ENCODE measurements around the gene IFI16.
"Not testable (repeated sequence)": the region's sequence is repeated elsewhere in the genome, so short reads cannot be mapped to it uniquely, and the experiment has no call there.

IFI16 gene

DNA sequence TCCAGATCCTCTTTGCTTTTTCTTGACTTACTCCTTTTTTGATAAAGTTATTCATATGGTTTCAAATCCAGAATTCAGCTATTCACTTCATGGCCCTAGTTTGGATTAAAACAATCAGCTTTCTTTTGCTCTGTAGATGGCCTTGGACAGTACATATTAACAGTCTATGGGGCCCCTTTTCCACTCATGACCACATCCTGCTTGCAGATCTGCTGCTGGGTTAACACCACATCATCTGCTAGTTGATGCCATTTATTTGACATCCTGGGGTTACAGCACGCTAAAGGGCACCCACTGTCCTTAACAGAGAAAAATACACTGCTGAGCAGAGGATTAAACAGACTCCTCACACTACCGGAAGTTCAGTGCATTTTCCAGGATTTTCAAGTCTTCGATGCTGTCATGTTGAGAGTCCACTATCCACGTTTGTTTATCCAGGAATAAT is 941 bp upstream of the IFI16 start:
- no peak for DNase-seq (ENCODE audit: low spot score)

DNA sequence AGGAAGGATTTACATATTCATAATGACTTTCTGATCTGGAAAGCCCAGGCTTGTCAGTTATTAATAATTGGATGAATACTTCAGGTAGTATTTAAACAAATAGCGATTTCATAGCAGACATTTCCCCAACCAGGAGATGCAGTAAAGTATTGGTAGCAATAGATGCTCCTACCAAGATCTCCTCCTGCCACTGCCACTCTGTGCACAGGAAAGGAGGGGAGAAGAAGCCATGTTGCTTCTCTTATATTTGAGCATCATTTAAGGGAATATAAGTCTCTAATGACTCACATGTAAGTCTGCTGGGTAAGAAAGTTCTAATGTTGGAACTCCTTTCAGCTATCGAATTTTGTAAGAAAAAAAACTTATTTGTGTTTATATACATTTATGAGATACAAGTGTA is 420 bp upstream of the IFI16 start:
- no peak for DNase-seq (ENCODE audit: low spot score)

DNA sequence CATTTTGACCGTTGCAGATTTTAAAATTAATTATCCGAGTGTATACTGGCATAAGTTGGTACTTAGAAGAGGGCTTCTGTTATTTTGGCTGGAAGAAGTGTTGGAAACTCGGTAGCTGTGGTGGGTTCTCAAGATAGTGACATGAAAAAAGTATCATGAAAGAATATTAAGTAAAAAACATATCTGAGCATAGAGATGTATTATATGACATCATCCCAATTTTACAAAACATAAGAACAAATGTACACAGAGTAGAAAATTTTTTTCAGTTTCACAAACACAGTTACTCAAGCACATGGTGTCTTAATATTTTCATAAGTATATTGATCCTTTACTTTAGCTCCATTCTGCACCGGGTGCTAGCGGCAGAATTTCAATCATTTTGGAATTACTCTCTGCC is 684 bp downstream of the IFI16 start:
- no peak for DNase-seq (ENCODE audit: low spot score)

DNA sequence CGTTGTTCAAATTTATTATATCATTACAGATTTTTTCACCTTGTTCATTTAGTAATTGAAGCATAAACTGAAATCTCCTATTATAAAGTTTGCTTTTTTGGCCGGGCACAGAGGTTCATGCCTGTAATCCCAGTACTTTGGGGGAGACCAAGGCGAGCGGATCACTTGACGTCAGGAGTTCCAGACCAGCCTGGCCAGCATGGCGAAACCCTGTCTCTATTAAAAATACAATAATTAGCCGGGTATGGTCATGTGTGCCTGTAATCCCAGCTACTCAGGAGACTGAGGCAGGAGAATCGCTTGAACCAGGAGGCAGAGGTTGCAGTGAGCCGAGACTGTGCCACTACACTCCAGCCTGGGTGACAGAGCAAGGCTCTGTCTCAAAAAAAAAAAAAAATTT is 1.3 kb downstream of the IFI16 start:
- DNase-seq (ENCODE audit: low spot score), result not testable (repeated sequence)

DNA sequence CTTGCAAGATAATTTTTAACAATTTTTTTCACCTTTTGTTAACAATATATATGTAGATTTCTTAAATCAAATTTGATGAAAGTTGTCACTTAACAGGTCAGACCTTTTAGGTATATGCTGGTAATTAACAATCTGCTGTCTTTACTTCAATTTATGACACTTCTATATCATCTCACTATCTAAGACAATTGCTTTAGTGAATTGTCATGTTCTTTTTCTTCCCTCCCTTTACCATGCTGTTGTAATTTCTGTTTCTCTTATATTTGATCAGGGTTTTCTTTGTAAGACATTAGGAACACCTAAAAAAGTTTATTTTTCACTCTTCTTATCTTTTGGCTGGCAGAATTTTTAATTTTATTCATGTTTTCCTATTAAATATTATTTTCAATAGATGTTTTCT is 2.0 kb downstream of the IFI16 start:
- no peak for DNase-seq (ENCODE audit: low spot score)

DNA sequence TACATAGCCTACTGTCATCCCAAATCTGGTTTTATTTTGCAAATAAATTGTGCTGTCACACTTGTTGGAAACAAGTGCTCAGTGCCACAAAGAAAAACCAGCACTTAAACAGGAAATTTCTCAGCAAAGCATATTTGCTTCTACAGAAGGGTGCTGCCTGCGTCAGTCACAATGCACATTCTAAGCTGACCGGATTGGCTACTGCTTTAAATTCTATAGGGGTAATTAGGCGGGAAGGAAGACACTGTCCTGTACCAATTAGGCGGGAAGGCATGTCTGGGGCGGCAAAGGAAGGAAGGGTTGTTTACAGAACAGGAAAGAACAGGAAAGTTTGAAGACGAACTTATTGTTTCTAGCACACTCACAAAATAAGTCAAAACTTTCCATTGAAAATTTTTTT is 2.8 kb downstream of the IFI16 start:
- DNase-seq (ENCODE audit: low spot score), result no peak

DNA sequence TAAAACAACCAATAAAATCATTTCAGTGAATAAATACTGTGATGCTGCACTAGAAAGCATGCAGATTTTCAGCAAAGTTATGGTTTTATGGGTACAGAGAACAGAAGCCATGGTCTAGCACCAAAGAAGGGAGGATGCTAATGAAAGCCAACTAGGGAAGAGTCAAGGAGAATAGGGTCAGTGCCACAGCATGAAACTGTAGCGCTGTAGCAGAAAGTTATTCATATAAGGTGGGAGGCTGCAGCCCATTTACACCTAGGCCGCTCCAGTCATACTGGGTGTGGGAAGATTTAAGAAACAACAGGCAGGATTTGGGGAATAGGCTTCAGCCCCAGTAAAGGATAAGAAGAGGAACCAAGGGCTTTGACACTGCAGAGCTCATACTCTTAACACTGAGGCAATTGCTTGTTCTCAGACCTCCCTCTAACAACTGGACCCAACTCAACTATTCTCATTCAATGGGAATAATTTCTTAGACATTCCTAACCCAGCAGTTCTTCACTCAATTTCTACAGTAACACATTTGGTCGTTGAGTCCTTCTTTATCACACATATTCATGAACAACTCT is 4.4 kb downstream of the IFI16 start:
- no peak for DNase-seq (ENCODE audit: low spot score)

DNA sequence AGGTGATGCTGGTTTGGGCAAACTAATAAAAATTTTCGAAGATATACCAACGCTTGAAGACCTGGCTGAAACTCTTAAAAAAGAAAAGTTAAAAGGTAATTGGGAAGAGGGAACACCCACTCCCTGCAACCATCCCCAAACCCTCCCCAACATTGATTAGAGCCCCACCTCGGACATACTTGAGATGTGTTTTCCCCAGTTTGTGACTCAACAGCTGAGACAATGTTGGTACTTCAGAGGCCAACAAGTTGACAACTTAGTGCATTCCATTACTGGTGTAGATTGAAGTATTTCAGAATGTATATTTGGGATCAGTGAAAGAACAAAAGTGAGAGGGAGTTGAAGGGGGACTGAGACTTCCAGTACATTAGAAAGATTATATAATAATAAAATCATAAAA is 5.1 kb downstream of the IFI16 start:
- DNase-seq (ENCODE audit: low spot score), result no peak

DNA sequence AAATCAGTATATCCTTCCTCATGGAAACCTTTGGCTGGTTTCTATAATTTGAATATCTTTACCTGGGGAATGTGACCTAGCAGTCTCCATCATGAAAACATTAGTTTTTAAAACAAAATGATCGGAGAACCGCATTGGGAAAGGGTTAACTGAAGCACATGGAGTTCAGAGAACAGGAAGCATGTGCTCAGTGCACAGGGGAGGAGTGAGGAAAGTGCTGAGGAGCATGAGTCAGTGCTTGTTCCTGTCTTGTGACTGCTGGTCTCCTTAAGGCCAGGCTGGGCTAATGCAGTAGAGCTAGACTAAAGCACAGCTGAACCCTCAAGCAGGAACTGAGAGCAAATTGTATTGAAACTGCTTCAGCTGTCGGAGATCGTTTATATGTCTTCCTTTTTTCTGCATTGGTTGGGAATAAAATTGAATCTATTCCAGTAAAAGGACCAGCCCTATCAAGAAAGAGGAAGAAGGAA is 5.8 kb downstream of the IFI16 start:
- DNase-seq (ENCODE audit: low spot score), result no peak

DNA sequence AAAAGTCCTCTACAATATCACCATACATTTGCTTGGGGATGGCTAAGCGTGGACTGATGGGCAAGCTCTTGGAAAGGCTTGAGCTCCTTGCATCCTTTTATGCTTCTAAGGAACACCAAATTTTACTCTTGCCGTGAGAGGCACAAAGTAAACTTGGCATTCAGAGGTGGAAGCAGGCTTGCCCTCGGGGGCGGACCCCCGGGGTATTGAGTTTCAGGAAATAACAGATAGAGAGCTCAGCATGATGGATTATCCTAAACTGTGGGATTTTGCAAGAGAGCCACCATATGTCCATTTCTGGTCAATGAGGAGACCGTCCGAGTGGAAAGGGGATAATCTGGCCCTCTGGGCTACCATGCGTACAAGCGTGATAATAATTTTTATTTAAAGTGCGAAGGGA is 14.0 kb downstream of the IFI16 start:
- no peak for DNase-seq (ENCODE audit: low spot score)

DNA sequence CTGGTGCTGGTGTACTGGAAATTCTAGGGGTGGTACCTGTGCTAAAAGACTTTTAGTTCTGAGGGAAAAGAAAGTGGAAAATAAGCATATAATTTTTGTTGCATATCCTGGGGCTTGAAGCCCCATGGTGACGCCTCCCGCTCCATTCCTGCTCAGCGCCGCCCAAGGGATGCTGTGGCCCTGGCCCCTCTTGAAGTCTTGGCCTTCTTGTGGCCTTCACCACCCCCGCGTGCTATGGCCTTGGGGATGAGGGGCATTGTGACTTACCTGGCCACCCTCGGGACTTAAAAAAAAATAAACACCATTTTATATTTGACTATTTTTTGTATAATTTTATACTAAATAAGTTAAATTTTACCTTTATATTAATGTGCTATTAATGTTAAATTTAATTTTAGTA is 15.3 kb downstream of the IFI16 start:
- no peak for DNase-seq (ENCODE audit: low spot score)

DNA sequence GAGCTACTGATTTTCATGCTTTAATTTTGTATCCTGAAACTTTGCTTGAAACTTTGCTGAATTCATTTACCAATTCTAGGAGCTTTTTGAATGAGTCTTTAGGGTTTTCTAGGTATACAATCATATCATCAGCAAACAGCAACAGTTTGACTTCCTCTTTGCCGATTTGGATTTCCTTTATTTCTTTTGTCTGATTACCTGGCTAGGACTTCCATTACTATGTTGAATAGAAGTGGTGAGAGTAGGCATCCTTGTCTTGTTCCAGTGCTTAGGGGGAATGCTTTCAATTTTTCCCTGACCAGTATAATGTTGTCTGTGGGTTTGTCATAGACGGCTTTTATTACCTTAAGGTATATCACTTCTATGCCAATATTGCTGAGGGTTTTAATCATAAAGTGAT is 17.1 kb downstream of the IFI16 start:
- DNase-seq (ENCODE audit: low spot score), result not testable (repeated sequence)

DNA sequence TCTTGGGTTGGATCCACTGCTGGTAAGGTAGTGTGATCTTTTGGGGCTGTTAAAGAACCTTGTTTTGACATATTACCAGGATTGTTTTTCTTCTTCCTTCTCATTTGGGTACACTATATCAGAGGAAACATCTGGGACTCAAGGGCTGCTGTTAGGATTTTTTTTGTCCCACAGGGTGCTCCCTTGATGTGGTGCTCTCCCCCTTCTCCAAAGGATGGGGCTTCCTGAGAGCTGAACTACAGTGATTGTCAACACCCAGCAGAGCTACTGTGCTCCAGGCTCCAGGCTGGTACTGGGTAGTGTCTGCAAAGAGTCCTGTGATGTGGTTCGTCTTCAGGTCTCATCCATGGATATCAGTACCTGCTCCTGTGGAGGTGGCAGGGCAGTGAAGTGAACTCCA is 20.6 kb downstream of the IFI16 start:
- DNase-seq (ENCODE audit: low spot score), result no peak

DNA sequence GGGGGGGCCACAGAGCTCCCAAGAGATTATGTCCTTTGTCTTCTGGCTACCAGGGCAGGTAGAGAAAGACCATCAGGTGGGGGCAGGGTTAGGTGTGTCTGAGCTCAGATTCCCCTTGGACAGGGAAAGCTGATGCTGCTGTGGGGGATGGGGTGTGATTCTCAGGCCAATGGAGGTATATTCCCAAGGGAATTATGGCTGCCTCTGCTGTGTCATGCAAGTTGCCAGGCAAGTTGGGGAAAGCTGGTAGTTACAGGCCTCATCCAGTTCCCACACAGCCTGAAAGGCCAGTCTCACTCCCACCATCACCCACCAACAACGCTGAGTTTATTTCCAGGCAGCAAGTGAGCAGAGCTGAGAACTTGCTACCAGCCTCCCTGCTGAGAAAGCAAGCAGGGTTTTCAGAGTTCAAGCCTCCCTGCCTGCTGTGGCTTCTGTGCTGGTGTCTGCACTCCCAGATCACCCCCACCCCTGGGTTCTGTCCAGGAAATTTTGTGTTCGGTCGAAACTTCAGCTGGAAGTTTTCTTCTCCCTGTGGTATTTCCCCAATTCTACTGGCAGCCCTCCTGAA is 21.3 kb downstream of the IFI16 start:
- DNase-seq (ENCODE audit: low spot score), result no peak

DNA sequence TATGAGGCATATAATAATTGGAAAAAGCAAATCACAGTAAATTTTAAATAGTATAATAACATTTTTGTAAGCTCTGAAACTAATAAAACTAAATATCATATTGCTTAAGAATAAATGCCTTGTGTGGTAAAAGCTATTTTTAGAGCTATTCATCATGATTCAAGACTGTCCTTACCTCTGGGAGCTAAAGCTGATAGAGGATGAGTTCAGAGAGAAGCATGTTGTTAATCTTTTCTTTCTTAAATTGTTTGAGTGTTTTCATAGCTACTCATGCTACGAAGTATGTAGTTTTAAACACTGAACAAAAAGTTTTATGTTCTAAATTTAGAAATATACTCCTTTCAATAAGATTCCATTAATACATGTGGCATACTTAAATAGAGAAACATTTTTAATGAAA is 30.5 kb downstream of the IFI16 start:
- DNase-seq (ENCODE audit: low spot score), result no peak

DNA sequence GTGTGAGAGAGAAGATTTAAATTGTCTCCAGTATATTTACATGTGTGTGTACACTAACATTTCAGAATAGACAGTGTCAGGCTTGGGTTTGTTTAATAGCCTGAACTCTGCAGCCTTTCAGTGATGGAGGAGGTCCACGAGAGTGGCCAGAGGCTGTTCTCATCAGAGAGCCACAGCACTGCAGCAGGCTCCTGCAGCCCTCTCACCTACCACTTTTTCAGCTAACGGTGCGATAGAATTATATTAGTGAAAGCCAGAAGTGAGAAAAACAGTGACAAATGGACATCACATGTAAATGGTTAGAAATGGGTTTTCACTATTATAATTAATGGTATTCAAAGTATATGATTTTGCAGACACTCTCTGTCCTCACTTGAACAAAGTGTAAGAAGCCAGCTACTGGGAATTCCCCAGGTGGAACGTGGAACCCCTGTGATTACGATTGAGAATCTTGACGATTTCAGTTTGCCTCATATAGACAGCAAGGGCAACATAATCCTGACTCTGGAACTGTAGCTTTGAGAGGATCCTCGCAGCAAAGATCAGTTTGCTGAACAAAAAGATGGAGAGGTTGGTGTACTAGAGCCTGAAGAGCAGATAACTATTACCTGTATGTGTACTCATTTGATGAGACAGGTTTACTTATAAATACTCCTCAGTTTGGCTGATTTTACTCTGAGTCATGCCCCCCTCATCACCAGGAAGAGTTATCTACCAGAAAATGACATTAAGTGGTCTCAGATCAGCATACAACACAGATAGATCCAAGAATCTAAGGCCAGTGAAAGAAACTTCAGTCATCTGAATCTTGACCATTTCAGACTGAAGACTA is 31.4 kb downstream of the IFI16 start:
- no peak for DNase-seq (ENCODE audit: low spot score)

DNA sequence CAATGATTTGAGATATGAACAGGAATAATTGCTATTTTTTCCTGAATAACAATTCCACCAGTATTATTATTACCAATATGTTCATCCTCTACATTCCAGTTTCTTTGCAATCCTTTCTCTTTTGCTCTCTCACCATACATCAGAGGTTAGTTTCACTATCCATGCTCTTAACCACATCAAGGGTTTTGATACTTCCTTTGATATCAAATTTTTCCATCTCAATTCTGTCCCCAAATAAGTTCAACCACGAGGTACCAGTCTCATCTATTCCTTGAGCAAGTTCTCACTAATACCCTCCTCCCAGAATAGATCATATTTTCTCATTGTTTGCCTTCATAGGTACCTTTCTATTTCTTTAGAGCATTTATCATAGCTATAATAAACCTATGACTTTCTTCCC is 36.8 kb downstream of the IFI16 start:
- not testable (repeated sequence) for DNase-seq (ENCODE audit: low spot score)

DNA sequence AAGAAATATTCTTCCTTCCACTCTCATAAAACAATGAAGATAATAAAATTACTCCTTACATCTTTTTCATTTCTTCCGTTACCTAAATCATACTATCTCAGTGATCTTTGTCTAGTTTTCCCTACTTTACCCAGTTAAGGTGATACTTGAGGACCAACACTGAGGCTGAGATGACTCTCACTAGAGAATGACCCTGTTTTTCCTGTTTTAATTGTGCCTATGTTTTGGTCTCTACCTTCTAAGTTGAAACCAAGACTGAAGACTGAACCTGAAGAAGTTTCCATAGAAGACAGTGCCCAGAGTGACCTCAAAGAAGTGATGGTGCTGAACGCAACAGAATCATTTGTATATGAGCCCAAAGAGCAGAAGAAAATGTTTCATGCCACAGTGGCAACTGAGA is 41.7 kb downstream of the IFI16 start:
- no peak for DNase-seq (ENCODE audit: low spot score)

DNA sequence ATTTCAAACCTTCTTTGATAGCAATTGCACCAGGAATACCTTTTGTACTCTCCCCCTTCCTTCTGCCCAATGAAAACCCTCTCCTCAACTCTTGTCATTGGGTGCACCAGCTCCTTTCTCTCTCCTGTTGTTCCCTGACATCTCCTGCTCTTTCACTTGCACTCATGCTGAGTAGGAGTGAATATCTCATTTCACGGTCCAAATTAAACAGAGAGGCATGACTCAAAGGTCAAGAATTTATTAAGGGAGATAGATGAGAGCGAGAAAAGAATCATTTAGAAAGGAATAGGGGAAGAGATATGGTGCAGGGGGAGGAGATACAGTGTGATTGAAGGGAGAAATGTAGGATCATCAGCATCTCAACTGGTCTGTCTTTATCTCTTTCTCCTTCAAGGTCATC is 44.7 kb downstream of the IFI16 start:
- no peak for DNase-seq (ENCODE audit: low spot score)

DNA sequence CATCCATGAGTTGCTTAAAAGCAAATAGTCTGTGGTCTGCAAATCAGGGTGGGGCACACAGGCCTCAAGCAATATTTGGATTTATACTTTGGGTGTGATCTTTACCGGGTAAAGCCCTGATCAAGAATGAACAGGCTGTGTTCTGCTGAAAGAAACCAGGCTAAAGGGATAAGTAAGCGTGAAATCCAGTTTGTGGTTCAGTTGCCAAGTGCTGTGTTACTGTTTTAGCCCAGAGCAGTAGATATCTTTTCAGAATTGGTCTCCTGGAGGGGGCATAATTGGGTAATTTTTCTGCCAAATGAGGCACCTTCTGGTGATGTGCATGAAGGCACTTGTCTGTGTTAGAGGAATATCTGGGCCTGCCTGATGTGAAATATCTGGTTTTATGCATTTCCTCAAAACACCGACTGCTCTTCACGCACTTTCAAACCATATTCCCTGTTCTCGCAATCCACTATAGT is 45.5 kb downstream of the IFI16 start:
- DNase-seq (ENCODE audit: low spot score), result no peak

DNA sequence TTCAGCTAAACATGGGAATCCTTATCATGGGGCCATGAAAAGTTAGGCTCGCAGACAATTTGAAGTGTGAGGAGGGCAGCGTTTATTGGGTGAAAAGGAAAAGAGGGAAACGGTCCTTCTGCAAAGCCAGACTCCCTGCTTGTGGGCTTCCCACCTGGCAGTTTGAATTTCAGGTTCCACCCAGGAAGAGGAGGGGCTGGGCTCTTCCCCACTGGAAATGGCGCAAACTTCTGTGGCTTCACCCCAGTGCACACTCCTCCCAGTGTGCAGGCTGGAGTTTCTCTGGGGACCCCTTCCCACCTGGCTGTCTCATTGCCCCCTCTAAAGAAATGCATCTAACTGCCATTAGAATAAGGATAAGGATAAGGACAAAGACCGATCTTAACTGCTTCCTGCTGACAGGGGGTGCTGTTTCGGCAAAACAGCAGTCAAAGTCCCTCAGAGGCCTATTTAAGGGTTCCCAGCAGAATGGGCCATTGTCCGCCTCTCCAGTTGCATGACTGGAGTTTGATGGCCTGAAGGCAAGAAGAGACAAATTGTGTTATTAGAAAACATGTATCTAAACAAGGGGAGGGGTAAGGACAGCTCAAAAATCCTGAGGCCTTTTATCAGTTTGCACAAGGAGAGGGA is 46.5 kb downstream of the IFI16 start:
- no peak for DNase-seq (ENCODE audit: low spot score)

DNA sequence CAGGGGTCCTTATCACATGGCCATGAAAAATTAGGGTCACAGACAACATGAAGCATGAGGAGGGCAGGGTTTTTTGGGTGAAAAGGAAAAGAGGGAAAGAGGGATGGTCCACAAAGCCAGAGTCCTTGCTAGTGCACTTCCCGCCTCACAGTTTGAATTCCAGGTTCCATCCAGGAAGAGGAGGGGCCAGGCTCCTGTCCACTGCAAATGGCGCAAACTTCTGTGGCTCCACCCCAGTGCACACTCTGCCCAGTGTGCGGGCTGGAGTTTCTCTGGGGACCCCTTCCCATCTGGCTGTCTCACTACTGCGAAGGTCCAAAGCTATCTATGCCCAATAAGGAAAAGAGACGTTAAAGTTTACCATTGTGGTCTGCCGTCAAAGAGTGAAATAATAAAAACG is 49.0 kb downstream of the IFI16 start:
- DNase-seq (ENCODE audit: low spot score), result no peak

DNA sequence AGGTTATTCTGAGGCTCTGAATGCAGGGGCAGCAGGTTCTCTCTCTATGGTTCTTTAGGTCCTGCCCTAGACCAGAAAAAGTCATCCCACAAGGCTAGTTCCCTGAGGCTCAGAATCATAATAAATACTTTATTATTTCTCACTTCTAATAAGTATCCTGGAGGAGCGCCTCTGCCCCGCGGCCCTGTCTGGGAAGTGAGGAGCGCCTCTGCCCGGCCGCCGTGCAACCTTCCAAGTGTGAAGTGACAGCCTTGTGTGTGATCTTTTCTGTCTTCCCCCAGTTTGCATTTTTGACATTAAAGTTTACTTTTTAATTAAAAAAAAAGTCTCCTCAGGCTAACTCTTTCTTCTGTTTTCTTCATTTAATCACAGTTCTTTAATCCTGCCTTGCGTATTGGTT is 55.4 kb downstream of the IFI16 start:
- DNase-seq (ENCODE audit: low spot score), result no peak

Measured in D341Med (cell line).